H7 (cell line): ENCODE data around the gene TMEM229B. TPM values are rescaled to one million over a fixed set of nuclear protein-coding genes. Genes with fewer than 3 reads are reported as not detected.

Experiments used
- DNase-seq: peaks from one replicate; pipeline ENCODE4 v3.0.0; 2012
- H3K27me3 ChIP-seq: 2 replicates; pipeline ENCODE4 v1.6.0; 2011; ENCODE audit warnings: mild to moderate bottlenecking, low read length; ENCODE audit not compliant: control insufficient read depth, insufficient read depth
- H3K36me3 ChIP-seq: replicated peaks from 2 replicates; pipeline ENCODE4 v1.5.1; 2011; ENCODE audit warnings: low read length; ENCODE audit not compliant: control insufficient read depth, insufficient read depth
- H3K4me3 ChIP-seq: 2 replicates; pipeline ENCODE4 v1.5.1; 2011; ENCODE audit warnings: low read depth, mild to moderate bottlenecking, control low read depth, low read length, moderate library complexity; ENCODE audit not compliant: insufficient read depth
- total RNA-seq: library from RNA; depleted of rRNA; stranded (reverse); fragments of >200 nt; shearing (Covaris generic); gene quantifications from 2 replicates; pipeline ENCODE4 v1.2.3, GENCODE V29; 2014

TMEM229B gene
- total RNA-seq, 1 experiment from 2014 or later = 0.69 TPM

- Histone ChIP-seq H3K4me3 (no peak overlapping the region), H3K27me3 (no peaks in the 10 kb centered on the region), H3K36me3 (no peaks in the 10 kb centered on the region)
- no peak for DNase-seq
Measured at GRCh38 chr14:67485501-67486095, 2.9 kb downstream of the TMEM229B start.

- DNase-seq = no peak
- no peaks in the 10 kb centered on the region for H3K36me3 ChIP-seq
- H3K4me3 ChIP-seq = no peak overlapping the region
- H3K27me3 ChIP-seq = no peaks in the 10 kb centered on the region
Measured at GRCh38 chr14:67483579-67484285, 4.8 kb downstream of the TMEM229B start.

GRCh38 chr14:67482231-67483164 lies 6.0 kb downstream of the TMEM229B start:
- no peak overlapping the region for H3K4me3 ChIP-seq
- H3K27me3 ChIP-seq = no peaks in the 10 kb centered on the region
- no peak for DNase-seq
- no peaks in the 10 kb centered on the region for H3K36me3 ChIP-seq

- Histone ChIP-seq H3K36me3 (no peaks in the 10 kb centered on the region), H3K27me3 (no peaks in the 10 kb centered on the region), H3K4me3 (no peak overlapping the region)
- DNase-seq = no peak
Measured at GRCh38 chr14:67480011-67480410, 8.5 kb downstream of the TMEM229B start.

- H3K4me3 ChIP-seq = no peak overlapping the region
- H3K27me3 ChIP-seq = no peaks in the 10 kb centered on the region
- no peaks in the 10 kb centered on the region for H3K36me3 ChIP-seq
- DNase-seq = no peak
Measured at GRCh38 chr14:67478800-67479084, 9.8 kb downstream of the TMEM229B start.

- DNase-seq = no peak
- Histone ChIP-seq H3K27me3 (no peaks in the 10 kb centered on the region), H3K4me3 (no peak overlapping the region), H3K36me3 (no peaks in the 10 kb centered on the region)
Measured at GRCh38 chr14:67477926-67478799, 10.4 kb downstream of the TMEM229B start.

GRCh38 chr14:67474366-67474765 lies 14.2 kb downstream of the TMEM229B start:
- no peak for DNase-seq
- no peaks in the 10 kb centered on the region for H3K36me3 ChIP-seq
- H3K27me3 ChIP-seq = no peaks in the 10 kb centered on the region
- no peak overlapping the region for H3K4me3 ChIP-seq

GRCh38 chr14:67473290-67474082 lies 15.0 kb downstream of the TMEM229B start:
- H3K36me3 ChIP-seq = no peaks in the 10 kb centered on the region
- peak; percentile 56 for DNase-seq
- no peak overlapping the region for H3K4me3 ChIP-seq
- H3K27me3 ChIP-seq = no peaks in the 10 kb centered on the region

- DNase-seq = no peak
- H3K4me3 ChIP-seq = no peak overlapping the region
Measured at GRCh38 chr14:67472726-67473125, 15.8 kb downstream of the TMEM229B start.

GRCh38 chr14:67469954-67470353 lies 18.6 kb downstream of the TMEM229B start:
- Histone ChIP-seq H3K4me3 (no peak overlapping the region), H3K27me3 (no peaks in the 10 kb centered on the region), H3K36me3 (no peaks in the 10 kb centered on the region)
- no peak for DNase-seq

More at GRCh38 chr14:67472726-67473125, 15.8 kb downstream of the TMEM229B start:
- H3K27me3 ChIP-seq = no peaks in the 10 kb centered on the region
- H3K36me3 ChIP-seq = no peaks in the 10 kb centered on the region

GRCh38 chr14:67468378-67468730 lies 20.2 kb downstream of the TMEM229B start:
- H3K4me3 ChIP-seq = no peak overlapping the region

GRCh38 chr14:67467134-67467533 lies 21.4 kb downstream of the TMEM229B start:
- H3K36me3 ChIP-seq = no peaks in the 10 kb centered on the region
- no peak for DNase-seq
- H3K27me3 ChIP-seq = no peaks in the 10 kb centered on the region
- H3K4me3 ChIP-seq = no peak overlapping the region

More at GRCh38 chr14:67468378-67468730, 20.2 kb downstream of the TMEM229B start:
- no peaks in the 10 kb centered on the region for H3K36me3 ChIP-seq
- DNase-seq = no peak
- H3K27me3 ChIP-seq = no peaks in the 10 kb centered on the region

- Histone ChIP-seq H3K4me3 (no peak overlapping the region), H3K27me3 (no peaks in the 10 kb centered on the region), H3K36me3 (no peaks in the 10 kb centered on the region)
- DNase-seq = no peak
Measured at GRCh38 chr14:67464879-67465278, 23.6 kb downstream of the TMEM229B start.
